Activated CD4-positive, CD25-positive, alpha-beta regulatory T cell treated with anti-CD3 and anti-CD28 coated beads, Interleukin-2, amount 50 U/mL, for 16 hours (primary cell): ENCODE results near the gene LRP2.

Experiments used
- DNase-seq: peaks from one replicate; pipeline ENCODE4 v3.0.0-alpha.2; 2020; ENCODE audit warnings: low read depth, low spot score

LRP2 gene

GRCh38 chr2:169247211-169247610, 115.1 kb downstream of the LRP2 start:
- no peak for DNase-seq

GRCh38 chr2:169240405-169240804, 121.9 kb downstream of the LRP2 start:
- no peak for DNase-seq

- DNase-seq = no peak
Measured at GRCh38 chr2:169237939-169238338, 124.4 kb downstream of the LRP2 start.

DNA sequence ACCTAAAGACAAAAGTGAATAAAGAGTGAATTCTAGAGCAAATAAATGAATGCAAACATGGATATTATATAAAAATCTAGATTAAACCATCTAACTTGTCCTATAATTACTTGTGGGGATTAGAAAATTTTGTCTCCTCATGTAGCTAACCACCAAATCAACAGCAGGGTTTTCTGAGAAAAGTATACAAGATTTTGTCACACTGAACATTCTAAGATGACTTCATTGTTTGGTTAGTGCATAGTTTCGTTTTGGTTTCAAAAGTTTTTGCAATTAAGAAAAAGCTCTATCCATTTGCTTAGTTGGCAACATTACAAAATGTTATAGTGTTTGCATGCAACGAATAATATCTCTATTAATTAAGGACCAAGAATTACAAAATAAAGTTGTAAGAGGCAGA, 125.0 kb downstream of the LRP2 start:
- DNase-seq = no peak

- DNase-seq = no peak
Measured at GRCh38 chr2:169232551-169233154, 129.7 kb downstream of the LRP2 start.

DNA sequence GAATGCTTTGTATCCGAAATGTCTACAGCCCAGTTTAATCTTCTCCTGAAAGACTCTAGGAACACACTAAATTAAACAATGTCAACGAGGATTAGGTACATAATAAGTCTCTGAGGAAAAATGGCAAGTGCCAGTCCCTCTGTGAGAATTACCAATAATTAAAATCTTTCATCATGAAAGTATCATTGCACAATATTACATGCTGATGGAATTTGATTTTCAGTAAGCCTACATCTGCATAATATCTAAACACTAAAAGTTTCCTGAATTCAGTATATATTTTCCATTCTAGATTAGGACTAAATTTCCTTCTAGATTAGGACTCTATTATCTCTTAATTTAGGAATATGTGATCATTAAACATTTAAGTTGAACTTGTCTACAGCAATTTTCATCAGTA, 132.1 kb downstream of the LRP2 start:
- DNase-seq = no peak

DNA sequence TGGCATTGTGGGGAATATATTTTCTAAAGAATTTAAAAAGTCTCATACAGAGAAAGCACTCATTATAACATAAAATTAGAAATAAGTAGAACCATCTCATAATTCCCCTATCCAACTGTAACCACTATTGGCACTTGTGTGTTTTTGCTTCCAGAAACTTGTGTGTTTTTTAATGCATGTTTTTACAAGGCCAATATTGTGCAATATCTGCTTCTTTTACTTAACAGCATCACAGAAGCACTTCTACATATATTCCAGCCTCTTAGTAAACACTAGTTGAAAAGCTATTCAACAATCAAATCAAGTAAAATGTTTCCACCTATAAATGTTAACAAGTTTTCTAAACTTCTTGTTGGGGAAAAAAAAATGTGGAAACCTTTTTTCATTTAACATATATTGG, 132.7 kb downstream of the LRP2 start:
- DNase-seq = no peak

DNA sequence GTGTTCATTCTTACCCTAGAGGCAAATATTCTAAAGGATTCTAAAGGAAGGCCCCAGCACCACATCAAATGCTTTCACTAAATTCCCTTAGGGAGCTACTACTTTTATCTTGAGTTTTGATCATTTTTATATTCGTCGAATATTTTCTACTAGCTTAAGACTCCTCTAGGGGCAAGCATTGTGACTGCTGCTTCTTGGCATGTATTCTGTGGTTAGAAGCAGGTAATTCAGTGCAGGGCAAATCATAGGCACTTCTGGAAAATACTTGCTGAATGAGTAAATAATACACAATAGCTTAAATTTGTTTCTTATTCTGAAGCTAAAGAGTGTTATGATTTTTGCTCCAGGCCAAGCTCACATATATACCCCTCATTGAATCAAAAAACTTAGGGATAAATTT, 136.4 kb downstream of the LRP2 start:
- no peak for DNase-seq

GRCh38 chr2:169225233-169225750, 137.0 kb downstream of the LRP2 start:
- no peak for DNase-seq

DNA sequence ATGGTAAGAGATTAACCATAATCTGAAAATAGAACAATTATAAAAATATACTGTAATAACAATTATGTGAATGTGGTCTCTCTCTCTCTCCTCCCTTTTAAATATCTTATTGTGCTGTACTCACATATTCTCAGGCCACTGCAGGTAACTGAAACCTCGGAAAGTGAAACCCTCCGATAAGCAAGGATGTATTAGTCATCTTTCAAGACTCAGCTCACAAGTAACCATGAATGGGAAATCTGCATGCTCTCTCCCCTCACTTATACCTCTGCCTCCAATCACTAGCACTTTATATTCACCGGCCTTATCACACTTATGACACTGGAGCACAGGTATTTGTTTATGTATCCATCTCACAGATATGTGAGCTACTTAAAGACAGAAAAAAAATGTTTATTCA, 139.7 kb downstream of the LRP2 start:
- DNase-seq = no peak

DNA sequence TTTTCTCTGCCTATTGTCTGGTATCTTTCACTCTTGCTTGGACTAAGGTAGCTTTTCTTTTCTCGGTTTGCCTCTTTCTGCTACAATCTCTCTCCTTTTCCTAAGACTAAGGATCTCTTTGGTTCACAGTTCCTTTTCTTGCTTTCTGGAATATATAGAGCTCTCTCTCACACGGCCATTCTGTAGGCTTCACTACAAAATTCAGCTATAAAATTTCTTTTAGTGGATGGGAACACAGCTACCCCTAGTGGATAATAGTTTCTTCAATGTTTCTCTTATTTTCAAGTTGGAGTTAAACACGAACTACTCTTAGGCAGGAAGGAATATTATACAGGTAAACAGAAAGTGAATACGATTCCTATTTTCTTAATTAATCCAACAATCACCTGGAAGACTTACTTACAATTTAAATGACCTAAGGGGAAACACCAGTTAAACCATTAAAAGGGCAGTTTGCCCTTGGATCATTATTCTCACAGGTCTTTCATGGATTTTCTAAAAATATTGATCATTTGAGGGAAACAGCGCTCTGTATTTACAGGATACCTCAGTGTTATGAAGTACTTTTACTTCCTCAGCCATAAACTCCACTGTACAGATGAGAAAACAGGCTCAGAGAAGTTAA, 140.5 kb downstream of the LRP2 start:
- DNase-seq = no peak

DNA sequence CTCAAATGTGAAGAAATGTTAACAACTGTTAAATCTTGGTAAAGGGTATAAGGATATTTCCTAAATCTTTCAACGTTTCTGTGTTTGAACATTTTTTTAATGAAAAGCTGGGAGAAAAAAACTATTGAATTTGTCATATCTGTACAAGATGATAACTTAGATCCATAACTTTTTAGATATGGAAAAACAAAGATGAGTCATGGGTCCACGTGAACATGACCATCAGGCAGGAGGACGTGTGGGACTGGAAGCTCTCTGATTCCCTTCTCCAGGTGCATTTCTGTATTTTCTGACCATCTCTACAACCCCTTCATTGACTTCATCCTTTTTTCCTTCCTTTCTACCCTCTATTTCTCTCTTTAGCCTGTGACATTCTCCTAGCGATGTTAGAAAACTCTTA, 151.4 kb downstream of the LRP2 start:
- no peak for DNase-seq

GRCh38 chr2:169208026-169208425, 154.3 kb downstream of the LRP2 start:
- DNase-seq = no peak

- DNase-seq = no peak
Measured at GRCh38 chr2:169205176-169205575, 157.2 kb downstream of the LRP2 start.

- DNase-seq = no peak
Measured at GRCh38 chr2:169203952-169204351, 158.4 kb downstream of the LRP2 start.

DNA sequence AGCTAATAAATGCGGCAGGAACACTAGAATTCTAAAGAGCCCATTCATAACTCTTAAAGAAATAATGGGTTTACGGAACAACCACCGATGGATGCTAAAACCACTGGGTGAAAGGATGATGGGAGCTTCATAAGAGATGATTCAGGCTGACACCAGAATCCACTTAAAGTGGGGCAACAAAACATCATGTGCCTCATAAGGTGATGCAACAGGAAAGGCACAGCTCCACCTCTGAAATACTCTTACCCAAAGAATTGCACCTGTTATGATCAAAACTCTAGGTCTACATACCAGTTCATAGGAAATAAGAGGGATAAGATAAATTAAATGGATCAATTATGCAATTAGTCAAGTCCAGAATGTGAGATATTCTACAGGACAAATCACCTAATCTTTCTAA, 161.6 kb downstream of the LRP2 start:
- no peak for DNase-seq

DNA sequence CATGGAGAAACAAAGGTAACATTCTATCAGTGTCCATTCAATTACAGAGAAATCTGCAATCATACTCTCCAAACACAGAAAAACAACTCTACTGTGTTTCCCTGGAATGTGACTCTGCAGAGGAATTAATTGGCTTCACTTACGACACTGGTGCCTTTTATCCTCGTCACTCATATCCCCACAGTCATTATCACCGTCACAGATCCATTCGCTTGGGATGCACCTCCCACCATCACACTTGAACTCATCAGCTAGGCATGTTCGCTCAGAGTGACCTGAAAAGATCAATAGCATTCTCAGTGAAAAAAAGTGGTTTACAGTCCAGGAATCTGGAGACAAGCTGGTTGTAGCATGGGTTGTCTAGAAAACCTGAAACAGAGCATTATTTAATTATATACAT, 168.7 kb downstream of the LRP2 start:
- DNase-seq = no peak

DNA sequence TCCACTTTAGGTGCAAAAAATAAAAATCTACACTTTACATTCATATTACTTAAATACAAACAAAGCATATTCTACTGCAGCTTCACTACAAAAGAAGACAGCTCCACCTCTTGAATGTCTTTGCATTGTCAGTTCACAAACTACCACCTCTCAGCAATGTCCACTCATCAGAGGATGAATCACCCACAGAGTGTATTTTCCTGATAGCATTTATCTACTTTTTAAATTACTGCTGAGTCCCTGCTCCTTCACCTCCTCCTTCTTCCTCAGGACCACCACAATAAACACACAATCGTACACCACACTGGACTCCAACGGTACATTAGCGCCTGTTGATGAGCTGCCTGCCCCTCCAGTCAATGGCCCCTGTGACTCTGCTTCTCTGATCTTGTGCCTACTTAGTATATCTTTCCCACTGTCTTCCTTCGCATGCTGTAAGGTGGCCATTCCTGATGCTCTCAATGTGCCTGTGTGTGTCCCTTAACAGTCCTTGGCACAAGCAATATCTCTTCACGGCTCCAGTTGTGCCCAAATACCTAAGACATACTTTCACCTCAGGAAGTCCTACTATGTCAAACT, 172.0 kb downstream of the LRP2 start:
- DNase-seq = no peak

- DNase-seq = no peak
Measured at GRCh38 chr2:169189132-169189531, 173.2 kb downstream of the LRP2 start.

- DNase-seq = no peak
Measured at GRCh38 chr2:169185711-169186110, 176.6 kb downstream of the LRP2 start.

DNA sequence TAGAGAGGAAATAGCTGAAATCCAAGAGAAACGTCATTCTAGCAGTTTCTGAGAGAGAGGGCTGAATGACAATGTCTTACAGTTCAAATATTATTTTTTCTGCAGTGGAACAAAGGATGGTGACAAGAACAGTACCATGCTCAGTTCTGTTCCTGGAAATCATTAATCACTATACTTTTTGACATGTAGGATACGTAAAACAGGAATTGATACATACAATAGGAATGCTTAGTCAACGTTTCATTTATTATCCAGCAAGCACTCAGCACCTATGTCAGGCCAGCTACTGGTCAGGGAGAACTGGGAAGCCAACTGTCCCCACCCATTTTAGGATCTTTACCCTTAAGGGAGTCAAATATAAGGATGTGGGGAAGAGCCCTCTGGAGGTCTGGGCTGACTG, 178.3 kb downstream of the LRP2 start:
- no peak for DNase-seq

DNA sequence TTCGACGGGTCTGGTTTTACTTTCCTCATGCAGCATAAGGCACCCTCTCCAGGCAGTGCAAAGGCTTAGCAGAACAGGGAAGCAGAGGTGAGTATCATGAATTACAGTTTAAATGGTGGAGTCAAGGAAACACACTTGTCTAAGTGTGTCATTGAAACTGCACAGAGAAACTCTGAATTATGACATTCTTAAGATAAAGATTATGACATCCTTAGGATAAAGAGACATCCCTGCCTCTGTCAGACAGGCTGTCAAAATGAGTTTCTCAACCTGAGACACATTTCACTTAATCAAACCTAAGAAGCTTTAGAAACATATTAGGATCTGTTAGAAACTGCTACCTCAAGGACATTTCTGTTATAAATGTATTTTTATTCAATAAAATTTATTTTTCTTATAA, 179.8 kb downstream of the LRP2 start:
- DNase-seq = no peak

DNA sequence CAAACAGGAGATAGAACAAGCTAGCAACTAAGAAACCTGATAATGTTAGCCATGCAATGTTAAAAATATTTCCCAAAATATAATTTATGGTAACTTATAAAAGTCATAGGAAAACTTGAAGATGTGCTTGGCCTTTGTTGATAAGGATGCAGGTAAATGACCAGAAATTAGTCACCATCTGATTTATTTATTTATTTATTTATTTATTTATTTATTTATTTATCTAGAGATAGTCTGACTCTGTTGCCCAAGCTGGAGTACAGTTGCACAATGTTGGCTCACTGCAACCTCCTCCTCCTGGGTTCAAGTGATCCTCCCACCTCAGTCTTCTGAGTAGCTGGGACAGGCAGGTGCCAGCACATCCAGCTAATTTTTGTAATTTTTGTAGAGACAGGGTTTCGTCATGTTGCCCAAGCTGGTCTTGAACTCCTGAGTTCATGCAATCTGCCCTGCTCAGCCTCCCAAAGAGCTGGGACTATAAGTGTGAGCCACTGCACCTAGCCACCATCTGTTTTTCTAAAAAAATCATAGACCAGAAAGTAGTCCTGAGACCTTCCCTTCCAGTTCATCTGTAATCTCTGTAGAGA, 183.4 kb downstream of the LRP2 start:
- DNase-seq = no peak
